HG03439 (cell line): ENCODE measurements around the gene TP53RK.
A peak's percentile ranks its signal among the peaks of the same experiment; 100 is the strongest.

Experiments used
- ATAC-seq: cut with Tn5 transposase; IDR thresholded peaks from one replicate; pipeline ENCODE4 v1.9.1; 2021; ENCODE audit warnings: mild to moderate bottlenecking, moderate library complexity; ENCODE audit not compliant: unreplicated experiment

The TP53RK gene

DNA sequence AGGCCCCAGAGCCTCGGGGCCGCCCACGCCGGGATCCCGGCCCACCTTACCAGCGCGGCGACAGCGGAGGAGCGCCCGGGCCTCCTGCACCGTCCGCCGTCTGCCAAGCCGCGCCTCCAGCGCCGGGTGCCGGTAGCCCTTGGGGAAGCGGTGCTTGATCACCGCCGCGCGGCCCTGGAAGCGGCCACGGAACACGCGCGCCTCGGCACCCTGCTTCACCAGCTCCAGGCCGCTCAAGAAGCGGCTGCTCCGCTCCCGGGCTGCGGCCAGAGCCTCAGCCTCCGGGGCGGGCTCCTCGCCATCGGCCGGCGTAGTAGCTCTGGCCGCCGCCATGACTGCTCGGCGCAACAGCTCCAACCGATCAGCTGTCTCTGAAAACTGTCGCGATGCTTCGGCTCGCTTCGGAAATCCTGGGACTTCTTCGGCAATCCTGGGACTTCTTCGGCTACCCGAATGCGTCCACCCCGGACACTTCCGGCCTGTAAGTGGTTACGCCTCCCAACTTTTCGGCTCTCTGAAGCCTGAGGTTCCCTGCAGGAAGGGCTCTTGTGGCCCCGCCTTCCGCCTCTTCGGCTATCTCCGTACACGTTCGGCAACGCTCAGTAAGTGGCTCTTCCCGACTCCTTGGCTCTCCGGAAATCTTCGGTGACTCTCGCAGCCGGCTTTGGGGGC is at the start of gene TP53RK:
TSS of gene TP53RK (minus strand) at position 363 of the 672 bp plus-strand sequence. CDS start at position 333, 30 bp downstream.
- peak; percentile 96 for ATAC-seq

DNA sequence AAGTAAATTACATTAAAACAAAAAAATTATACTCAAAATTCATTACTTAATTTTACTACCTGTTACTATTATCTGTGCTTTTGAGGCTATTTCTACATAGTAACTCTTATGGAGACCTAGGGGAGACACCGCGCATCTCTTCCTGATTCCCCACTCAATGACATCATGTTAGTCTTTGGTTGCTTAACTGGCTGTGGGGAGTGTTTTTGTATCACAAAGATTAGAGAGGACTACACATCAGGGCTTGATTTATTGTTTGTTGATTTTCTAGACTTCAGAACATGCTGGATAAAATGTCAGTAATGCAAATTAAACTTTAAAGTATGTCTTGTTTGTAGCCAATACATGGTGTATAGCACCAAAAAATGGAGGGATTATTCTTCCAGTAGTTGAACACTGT is 46.2 kb upstream of the TP53RK start:
- no peak for ATAC-seq

DNA sequence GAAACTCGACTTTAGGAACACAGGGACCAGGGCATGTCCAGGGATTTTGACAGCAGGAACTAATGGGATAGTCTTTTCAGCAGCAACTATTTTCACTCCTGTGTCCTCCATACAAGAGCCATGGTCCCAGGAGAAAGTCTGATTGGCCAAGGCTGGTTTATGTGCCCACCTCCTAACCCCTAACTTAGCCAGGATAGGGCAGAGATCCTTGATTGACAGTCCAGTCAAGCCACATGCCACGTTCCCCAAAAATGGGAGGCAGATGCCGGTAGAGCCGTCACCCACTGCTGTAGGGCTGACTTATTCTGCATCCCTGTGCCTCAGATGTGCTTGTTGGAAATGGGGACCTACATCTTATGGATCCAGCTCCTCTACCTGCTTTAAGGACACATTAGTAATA is 42.5 kb upstream of the TP53RK start:
- ATAC-seq: no peak

- no peak for ATAC-seq
These were observed 36.2 kb upstream of the TP53RK start for GRCh38 chr20:46725186-46726165.

DNA sequence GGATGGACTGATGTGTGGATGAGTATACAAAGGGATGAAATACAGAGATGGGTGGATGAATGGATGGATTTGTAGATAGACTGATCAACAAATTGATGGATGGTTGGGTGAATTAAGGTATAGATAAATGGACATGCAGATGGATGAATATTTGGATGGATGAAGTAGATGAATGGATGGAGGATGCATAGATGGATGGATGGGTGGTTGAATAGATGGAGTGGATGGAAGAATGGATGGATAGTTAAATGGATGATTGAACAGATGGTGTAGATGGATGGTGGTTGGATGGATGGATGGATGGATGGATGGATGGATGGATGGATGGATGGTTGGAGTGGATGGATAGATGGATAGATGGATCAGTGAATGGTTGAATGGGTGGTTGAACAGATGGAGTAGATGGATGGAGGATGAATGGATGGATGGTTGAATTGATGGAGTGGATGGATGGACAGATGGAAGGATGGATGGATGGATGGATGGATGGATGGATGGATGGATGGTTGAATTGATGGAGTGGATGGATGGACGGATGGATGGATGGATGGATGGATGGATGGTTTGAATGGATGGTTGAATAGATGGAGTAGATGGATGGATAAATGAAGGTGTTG is 35.2 kb upstream of the TP53RK start:
- ATAC-seq: no peak

- no peak for ATAC-seq
These were observed 33.8 kb upstream of the TP53RK start for GRCh38 chr20:46723039-46723438.

GRCh38 chr20:46722450-46722849 is 33.2 kb upstream of the TP53RK start:
- ATAC-seq: no peak

DNA sequence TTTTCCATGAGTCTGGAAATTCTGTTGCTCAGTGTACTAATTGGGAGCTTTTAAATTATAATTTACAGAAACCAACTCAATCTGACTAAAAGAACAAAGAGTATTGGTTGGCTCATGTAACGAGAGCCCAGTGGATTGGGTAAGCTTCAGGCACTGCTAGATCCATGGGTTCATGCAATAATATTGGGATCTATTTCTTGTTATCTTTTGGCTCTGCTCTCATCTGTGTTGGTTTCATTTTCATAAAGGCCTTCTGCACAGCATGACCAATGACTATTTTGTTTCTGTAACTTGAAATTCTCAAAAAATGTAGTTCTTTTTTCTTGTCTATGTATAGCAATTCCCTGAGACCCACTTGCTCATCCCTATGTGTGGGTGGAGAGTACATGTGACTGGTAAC is 32.2 kb upstream of the TP53RK start:
- no peak for ATAC-seq

GRCh38 chr20:46720776-46721425 is 31.7 kb upstream of the TP53RK start:
- ATAC-seq: no peak

DNA sequence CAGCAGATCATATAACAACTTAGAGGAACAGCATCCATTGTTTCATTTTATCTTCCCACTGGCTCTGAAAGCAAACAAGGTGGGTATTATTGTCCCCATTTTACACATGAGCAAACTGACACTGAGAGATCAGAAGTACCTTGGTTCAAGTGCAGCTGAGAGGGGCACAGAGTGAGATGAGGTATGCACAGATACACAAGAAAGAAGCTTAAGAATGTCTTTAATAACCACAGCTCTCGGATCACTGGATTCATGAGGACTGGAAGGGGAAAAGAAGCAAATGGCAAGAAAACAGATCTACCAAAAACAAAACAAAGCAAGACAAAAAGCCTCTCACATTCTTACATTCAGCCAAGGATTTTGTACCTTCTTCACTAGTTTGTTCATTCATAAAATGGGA is 30.8 kb upstream of the TP53RK start:
- no peak for ATAC-seq

- no peak for ATAC-seq
These were observed 28.7 kb upstream of the TP53RK start for GRCh38 chr20:46717818-46718541.

DNA sequence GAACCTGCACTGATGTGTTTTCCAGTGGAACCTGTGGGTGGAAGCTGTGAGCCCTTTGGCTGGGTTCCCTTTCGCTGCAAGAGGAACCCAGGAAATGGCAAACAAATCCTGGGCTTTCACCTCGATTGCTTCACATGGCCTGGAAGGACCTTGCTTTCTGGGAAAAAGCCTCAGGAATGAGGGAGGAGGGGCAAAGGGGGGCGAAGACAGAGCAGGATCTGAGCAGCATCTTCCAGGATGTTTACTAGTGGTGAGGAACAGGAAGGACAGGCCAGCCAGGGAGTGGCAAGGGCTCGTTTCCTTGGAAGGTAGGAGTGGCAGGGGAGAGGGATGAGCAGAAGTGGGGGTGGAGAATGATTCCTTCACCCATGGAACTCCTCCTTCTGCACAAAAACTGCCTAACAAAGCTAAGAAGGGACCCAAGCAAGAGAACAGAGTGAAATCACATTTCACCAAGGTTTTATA is 26.1 kb upstream of the TP53RK start:
- ATAC-seq: no peak

DNA sequence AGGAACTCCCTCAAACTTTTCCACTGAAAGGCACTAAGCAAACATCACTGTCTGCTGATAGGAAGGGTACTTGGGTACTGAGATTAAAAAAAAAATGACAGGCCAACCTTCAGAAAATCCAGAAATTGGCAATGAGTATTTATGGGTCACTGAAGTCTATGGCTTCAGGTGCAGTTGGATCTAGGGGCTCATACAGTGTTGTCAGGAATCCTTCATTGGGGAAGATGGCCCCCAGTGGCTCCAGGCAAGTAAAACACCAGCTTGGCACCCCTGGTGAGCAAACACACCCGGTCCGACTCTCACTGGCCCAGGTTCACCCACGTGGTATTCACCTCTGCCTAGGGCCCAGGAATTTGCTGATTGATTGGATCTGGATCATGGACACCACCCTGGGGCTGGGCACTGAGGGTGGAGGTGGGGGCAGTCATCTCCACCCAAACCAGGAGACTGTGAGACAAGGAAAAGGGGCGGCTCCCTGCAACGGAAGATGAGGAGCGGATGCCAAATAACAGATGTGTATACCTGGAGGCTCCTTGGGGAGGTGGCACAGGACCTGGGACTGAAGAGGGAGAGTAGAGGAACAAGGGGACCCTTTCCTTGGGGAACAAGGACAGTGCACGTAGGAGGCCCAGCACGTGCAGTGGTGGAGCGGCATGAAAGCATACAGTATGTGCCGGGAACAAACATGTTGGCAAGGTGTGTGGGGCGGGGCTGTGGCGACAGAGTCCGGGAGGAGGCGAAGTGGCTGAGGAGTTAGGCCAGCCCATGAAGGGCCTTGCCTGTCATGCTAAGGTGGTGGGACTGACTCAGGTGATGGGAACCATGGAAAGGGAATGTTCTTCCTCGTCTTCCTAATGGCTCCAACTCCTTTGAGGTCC is 25.0 kb upstream of the TP53RK start:
- ATAC-seq: no peak

- ATAC-seq: no peak
These were observed 22.9 kb upstream of the TP53RK start for GRCh38 chr20:46712056-46712636.

DNA sequence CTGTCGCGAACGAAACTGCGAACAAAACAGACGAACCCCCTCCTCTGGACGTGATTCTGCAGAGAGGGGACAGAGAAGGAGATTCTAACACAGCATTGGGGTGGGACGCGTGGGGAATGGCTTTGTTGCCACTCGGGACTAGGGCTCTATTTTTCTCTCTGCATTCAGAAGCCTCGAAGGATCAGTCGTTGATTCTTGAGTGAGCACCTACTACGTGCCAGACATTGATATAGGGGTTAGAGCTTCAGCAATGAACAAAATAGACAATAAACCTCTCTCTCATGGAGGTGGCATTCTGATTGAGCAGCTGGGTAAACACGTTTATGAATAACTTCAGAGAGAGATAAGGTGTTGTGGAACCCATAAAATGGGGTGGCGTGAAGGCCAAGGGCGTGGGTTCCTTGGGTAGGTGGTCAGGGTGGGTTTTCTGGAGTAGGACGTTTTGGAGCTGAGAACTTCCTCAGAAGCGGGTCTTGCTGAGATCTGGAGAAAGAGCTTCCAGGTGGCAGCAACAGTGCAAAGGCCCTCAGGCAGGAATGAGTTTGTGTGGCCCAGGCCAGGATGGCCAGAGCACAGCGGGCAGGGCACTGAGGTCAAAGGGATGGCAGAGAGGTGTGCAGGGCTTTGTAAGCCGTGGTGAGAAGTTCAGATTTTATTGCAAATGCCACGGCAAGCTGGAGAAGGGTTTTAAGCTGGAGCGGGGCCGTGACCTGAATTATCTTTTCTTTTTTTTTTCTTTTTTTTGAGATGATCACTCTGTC is 21.1 kb upstream of the TP53RK start:
- ATAC-seq: no peak

DNA sequence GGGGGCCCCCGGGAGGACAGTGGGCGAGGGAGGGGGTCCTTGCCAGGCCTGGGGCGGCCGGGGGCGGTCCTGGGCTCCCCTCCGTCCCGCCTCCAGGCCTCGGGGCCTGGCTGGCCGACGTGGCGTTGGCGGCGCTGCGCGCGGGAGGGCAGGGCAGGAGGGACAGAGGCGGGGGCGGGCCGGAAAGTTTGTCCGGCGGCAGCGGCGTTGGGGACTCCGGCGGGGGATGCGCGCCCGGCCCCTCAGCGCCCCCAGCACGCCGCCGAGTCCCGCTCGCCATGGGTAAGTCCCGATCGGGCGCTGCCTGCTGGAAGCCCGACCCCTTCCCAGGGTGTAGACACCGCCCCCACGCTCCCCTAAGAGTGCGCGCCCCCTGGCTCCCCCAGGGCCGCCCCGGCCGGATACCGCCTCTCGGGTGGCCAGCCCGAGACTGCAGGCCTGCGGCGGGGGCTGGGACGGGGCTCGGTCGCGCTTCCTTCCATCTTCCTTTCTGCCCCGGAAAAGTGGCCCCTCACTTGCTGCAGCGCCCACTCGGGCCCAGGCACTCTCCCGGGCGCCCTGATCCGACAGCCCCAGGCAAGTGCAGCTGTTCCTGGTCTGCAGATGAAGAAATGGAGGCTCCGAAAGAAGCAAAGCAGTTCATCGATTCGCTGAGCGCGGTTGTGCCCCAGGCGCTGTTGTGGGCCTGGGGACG is 20.4 kb upstream of the TP53RK start, which contains the start of gene SLC2A10:
TSS of gene SLC2A10 (plus strand) at position 191 of the 694 bp plus-strand sequence. CDS start at position 279, 88 bp downstream.
- ATAC-seq: no peak

DNA sequence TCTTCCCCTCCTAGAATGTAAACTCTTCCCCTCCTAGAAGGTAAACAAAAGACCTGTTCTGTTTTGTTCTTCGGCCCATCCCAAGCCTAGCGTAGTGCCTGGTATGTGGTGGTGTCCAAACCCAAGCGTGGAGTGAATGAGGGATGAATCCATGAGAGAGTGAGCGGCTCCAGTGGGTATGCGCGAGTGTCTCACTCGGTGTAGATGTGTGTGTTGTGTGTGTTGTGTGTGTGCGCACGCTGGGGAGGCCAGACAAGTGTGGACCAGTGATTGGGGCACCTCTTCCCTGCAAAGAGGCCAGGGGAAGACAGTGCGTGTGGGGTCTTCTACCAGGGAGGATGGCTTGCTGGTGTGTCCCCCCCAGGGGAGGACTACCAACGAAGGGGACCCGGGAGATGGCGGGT is 19.8 kb upstream of the TP53RK start:
- ATAC-seq: no peak
